Panc1 (cell line): ENCODE results near the gene CD300LF. TPM values are rescaled to one million over a fixed set of nuclear protein-coding genes. Genes with fewer than 3 reads are reported as not detected.

Source experiments
- ATAC-seq: fragments of 200-7000 bp; cut with Tn5 transposase; 2 replicates; pipeline ENCODE4 v1.9.1; 2020; ENCODE audit warnings: mild to moderate bottlenecking, moderate library complexity
- BruUV-seq: library from RNA; stranded (reverse); fragments of 400-500 nt; replicated peaks from 2 replicates; lab custom pipeline; 2021; lab: Mats Ljungman, UMichigan
- CTCF ChIA-PET: fragments of 300-600 bp; sonication (Branson Sonifier 250); formaldehyde crosslinking; loops from one replicate; lab custom pipeline; 2022; ENCODE audit warnings: antibody characterized with exemption; lab: Charles Lee
- POLR2A ChIA-PET: fragments of 300-600 bp; sonication (Branson Sonifier 250); formaldehyde crosslinking; loops from one replicate; lab custom pipeline; 2022; ENCODE audit warnings: antibody characterized with exemption; lab: Charles Lee
- DNase-seq: peaks from one replicate; pipeline ENCODE4 v3.0.0-alpha.2; 2010; ENCODE audit warnings: low read depth, low spot score
- H3K27ac ChIP-seq: 2 replicates; pipeline ENCODE4 v1.5.1; 2011; ENCODE audit warnings: mild to moderate bottlenecking, low read length, inconsistent platforms
- H3K27me3 ChIP-seq: fragments of 200-500 bp; sonication (Bioruptor generic); 2 replicates; pipeline ENCODE4 v1.6.0; 2014; ENCODE audit warnings: low read length, inconsistent platforms; ENCODE audit not compliant: control insufficient read depth, insufficient read depth
- H3K36me3 ChIP-seq: fragments of 200-500 bp; sonication (Bioruptor generic); 2 replicates; pipeline ENCODE4 v1.5.1; 2014; ENCODE audit warnings: inconsistent platforms, mild to moderate bottlenecking, low read length, moderate library complexity; ENCODE audit not compliant: control insufficient read depth, insufficient read depth
- H3K4me1 ChIP-seq: 2 replicates; pipeline ENCODE4 v1.5.1; 2011; ENCODE audit warnings: inconsistent platforms, mild to moderate bottlenecking, low read length, moderate library complexity; ENCODE audit not compliant: control insufficient read depth, insufficient read depth
- H3K4me3 ChIP-seq, 2 experiments: 2 replicates each; pipeline ENCODE4 v1.5.1; 2011 to 2012; ENCODE audit warnings: low read depth in 2 of 2, low read length in 2 of 2, mild to moderate bottlenecking in 2 of 2, inconsistent platforms in 1 of 2, moderate library complexity in 1 of 2
- H3K9me3 ChIP-seq: fragments of 200-500 bp; sonication (Bioruptor generic); 2 replicates; pipeline ENCODE4 v1.5.1; 2014; ENCODE audit warnings: low read depth, mild to moderate bottlenecking, inconsistent platforms, low read length, moderate library complexity; ENCODE audit not compliant: control insufficient read depth, insufficient read depth
- CTCF ChIP-seq: fragments of 450-650 bp; IDR thresholded peaks from 2 replicates; pipeline ENCODE4 v1.5.1; 2017; ENCODE audit warnings: mild to moderate bottlenecking
- POLR2AphosphoS5 ChIP-seq: IDR thresholded peaks from 2 replicates; pipeline ENCODE4 v1.6.1; 2012; ENCODE audit warnings: mild to moderate bottlenecking, low read depth, low read length, moderate library complexity
- REST ChIP-seq, 2 experiments: IDR thresholded peaks; 2 replicates each; pipeline ENCODE4 v1.6.1; 2011 to 2012; ENCODE audit warnings: low read depth in 2 of 2, control low read depth in 1 of 2, low read length in 1 of 2, mild to moderate bottlenecking in 1 of 2, moderate library complexity in 1 of 2; ENCODE audit not compliant: insufficient read depth in 1 of 2
- SIN3A ChIP-seq: IDR thresholded peaks from 2 replicates; pipeline ENCODE4 v1.6.1; 2012; ENCODE audit warnings: low read depth, mild to moderate bottlenecking, low read length, moderate library complexity, borderline replicate concordance; ENCODE audit not compliant: insufficient read depth
- TCF7L2 ChIP-seq: IDR thresholded peaks from 2 replicates; pipeline ENCODE4 v1.6.1; 2011; ENCODE audit warnings: mild to moderate bottlenecking, low read depth, low read length, inconsistent platforms
- in situ Hi-C: cut with HindIII; loops from 2 replicates; pipeline ENCODE4 v1.10.0; 2016; ENCODE audit warnings: low sequenced_read_pairs, low pct_unique_long_range_greater_than_20kb
- intact Hi-C: fragments of 100-400 bp; cut with micrococcal nuclease; formaldehyde crosslinking; loops from one replicate; pipeline ENCODE4 v1.10.0; 2022; ENCODE audit not compliant: unreplicated experiment
- total RNA-seq: library from RNA; stranded (reverse); gene quantifications from one replicate; pipeline ENCODE4 v1.2.1, GENCODE V29; 2021; ENCODE audit not compliant: unreplicated experiment

Gene CD300LF
- total RNA-seq, 1 experiment from 2014 or later = not detected

- Histone ChIP-seq H3K4me3 (peak overlapping the region; percentile 76 to 95), H3K27ac (peak overlapping the region; percentile 87), H3K4me1 (peaks cover 35% of the 10 kb centered on the region), H3K9me3 (no peaks in the 10 kb centered on the region), H3K36me3 (peaks cover 2% of the 10 kb centered on the region; the same call in 1 of the 2 replicates), H3K27me3 (no peaks in the 10 kb centered on the region)
- intact Hi-C loops = no loop called here
- DNase-seq (no peak), ATAC-seq (peak; percentile 1; the same call in 1 of the 2 replicates)
- POLR2A ChIA-PET = interaction anchor here (1.1 kb wide), 1 partner anchor 10 kb away, joined by 3 read pairs; no protein-coding TSS in a partner anchor
- in situ Hi-C loops = no loop called here
- CTCF ChIA-PET = interaction anchor here (0.6 to 2.3 kb wide), 4 partner anchors 17 to 93 kb away, joined by 6 to 12 read pairs (median 7); no protein-coding TSS in a partner anchor
- no TSS peak for BruUV-seq
- TF ChIP-seq SIN3A = no peak
- no peak for TF ChIP-seq TCF7L2
- 0 out of 4 replicates have a peak, but pooled peaks of 1 of the 2 experiments have one; percentile 48 for TF ChIP-seq REST (IDR thresholded peaks at IDR 0.05; ENCODE audit: insufficient read depth in 1 of 2, low read depth in 2 of 2, low read length in 1 of 2)
- TF ChIP-seq CTCF = no peak
- no peak for TF ChIP-seq POLR2AphosphoS5
Measured at GRCh38 chr17:74750327-74751069, 37.8 kb upstream of the CD300LF start.

GRCh38 chr17:74750039-74750326 is 37.3 kb upstream of the CD300LF start:
- no peak for ATAC-seq
- TF ChIP-seq REST (IDR thresholded peaks at IDR 0.05; ENCODE audit: insufficient read depth in 1 of 2, low read depth in 2 of 2, low read length in 1 of 2) = no peak
- TF ChIP-seq SIN3A = 0 out of 2 replicates have a peak, but pooled peaks have one; percentile 42
- TF ChIP-seq POLR2AphosphoS5 = no peak
- no peak for TF ChIP-seq CTCF
- TF ChIP-seq TCF7L2 = no peak
- in situ Hi-C loops = no loop called here
- H3K4me1 ChIP-seq = peaks cover 35% of the 10 kb centered on the region
- peak overlapping the region; percentile 87 for H3K27ac ChIP-seq
- ChIA-PET CTCF (interaction anchor here (0.6 to 2.3 kb wide), 5 partner anchors 8 to 92 kb away, joined by 5 to 12 read pairs (median 6); no protein-coding TSS in a partner anchor), POLR2A (interaction anchor here (1.1 kb wide), 1 partner anchor 11 kb away, joined by 3 read pairs; no protein-coding TSS in a partner anchor)
- DNase-seq = no peak
- no TSS peak for BruUV-seq
- H3K9me3 ChIP-seq = no peaks in the 10 kb centered on the region
- peak overlapping the region; percentile 76 to 95 for H3K4me3 ChIP-seq
- peaks cover 2% of the 10 kb centered on the region; the same call in 1 of the 2 replicates for H3K36me3 ChIP-seq
- intact Hi-C loops = no loop called here
- H3K27me3 ChIP-seq = no peaks in the 10 kb centered on the region
